GM18526 (cell line): ENCODE data around the gene ITGAE.

Experiments used
- POLR2A ChIP-seq: IDR thresholded peaks from 3 replicates; pipeline ENCODE4 v1.6.1; 2011; ENCODE audit not compliant: insufficient read length; ENCODE audit errors: extremely low read depth

ITGAE gene

GRCh38 chr17:3755335-3756030 lies 45.5 kb downstream of the ITGAE start:
- TF ChIP-seq POLR2A = no peak

- peak; percentile 32 for TF ChIP-seq POLR2A
Measured at GRCh38 chr17:3754458-3755334, 46.3 kb downstream of the ITGAE start.

- no peak for TF ChIP-seq POLR2A
Measured at GRCh38 chr17:3754066-3754457, 46.9 kb downstream of the ITGAE start.

- TF ChIP-seq POLR2A = no peak
Measured at GRCh38 chr17:3753624-3754023, 47.4 kb downstream of the ITGAE start.

GRCh38 chr17:3751836-3752235 lies 49.2 kb downstream of the ITGAE start:
- no peak for TF ChIP-seq POLR2A

- TF ChIP-seq POLR2A = no peak
Measured at GRCh38 chr17:3750926-3751325, 50.1 kb downstream of the ITGAE start.

GRCh38 chr17:3750296-3750695 lies 50.7 kb downstream of the ITGAE start:
- TF ChIP-seq POLR2A = no peak

- TF ChIP-seq POLR2A = no peak
Measured at GRCh38 chr17:3748576-3748975, 52.4 kb downstream of the ITGAE start.

GRCh38 chr17:3747805-3748204 lies 53.2 kb downstream of the ITGAE start:
- TF ChIP-seq POLR2A = no peak

- no peak for TF ChIP-seq POLR2A
Measured at GRCh38 chr17:3745071-3745470, 55.9 kb downstream of the ITGAE start.

GRCh38 chr17:3744014-3744413 lies 57.0 kb downstream of the ITGAE start:
- TF ChIP-seq POLR2A = no peak

GRCh38 chr17:3740611-3741073 lies 60.3 kb downstream of the ITGAE start:
- no peak for TF ChIP-seq POLR2A

- no peak for TF ChIP-seq POLR2A
Measured at GRCh38 chr17:3739422-3740124, 61.4 kb downstream of the ITGAE start.

GRCh38 chr17:3738562-3739295 lies 62.3 kb downstream of the ITGAE start:
- no peak for TF ChIP-seq POLR2A

- TF ChIP-seq POLR2A = no peak
Measured at GRCh38 chr17:3735515-3735914, 65.5 kb downstream of the ITGAE start.
